ENCODE results near the gene PCSK1.

DNA sequence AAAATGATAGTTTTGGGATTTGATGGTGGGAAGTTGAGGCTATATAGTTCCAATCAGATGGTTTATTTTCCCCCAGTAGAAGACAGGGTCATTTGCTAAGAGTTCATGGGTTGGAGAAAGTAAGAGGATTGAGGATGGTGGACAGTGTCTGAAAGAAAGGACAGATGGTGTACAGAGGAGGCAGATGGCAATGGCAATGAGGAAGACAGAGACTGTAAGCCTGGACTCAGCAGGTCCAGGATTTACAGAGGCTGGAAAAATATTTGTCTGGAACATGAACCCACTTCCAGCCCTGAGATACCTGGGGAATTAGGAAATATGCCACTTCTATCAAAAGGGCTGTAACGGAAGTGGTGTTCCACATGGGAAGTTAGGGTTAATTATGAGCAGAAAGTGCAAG lies 84.5 kb downstream of the PCSK1 start:
- TF ChIP-seq, protein P1, sequence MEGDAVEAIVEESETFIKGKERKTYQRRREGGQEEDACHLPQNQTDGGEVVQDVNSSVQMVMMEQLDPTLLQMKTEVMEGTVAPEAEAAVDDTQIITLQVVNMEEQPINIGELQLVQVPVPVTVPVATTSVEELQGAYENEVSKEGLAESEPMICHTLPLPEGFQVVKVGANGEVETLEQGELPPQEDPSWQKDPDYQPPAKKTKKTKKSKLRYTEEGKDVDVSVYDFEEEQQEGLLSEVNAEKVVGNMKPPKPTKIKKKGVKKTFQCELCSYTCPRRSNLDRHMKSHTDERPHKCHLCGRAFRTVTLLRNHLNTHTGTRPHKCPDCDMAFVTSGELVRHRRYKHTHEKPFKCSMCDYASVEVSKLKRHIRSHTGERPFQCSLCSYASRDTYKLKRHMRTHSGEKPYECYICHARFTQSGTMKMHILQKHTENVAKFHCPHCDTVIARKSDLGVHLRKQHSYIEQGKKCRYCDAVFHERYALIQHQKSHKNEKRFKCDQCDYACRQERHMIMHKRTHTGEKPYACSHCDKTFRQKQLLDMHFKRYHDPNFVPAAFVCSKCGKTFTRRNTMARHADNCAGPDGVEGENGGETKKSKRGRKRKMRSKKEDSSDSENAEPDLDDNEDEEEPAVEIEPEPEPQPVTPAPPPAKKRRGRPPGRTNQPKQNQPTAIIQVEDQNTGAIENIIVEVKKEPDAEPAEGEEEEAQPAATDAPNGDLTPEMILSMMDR (IDR thresholded peaks at IDR 0.05; ENCODE audit: poor library complexity) = no peak
- TF ChIP-seq EZH2phosphoT487 (IDR thresholded peaks at IDR 0.05; ENCODE audit: low read depth, severe bottlenecking, unreplicated experiment) (no peak), EZH2 (IDR thresholded peaks at IDR 0.05; ENCODE audit: borderline replicate concordance) (no peak)
